Activated CD4-positive, alpha-beta T cell treated with anti-CD3 and anti-CD28 coated beads, Interleukin-2, Interleukin-6, amounts not matched to agents 100 ng/mL and 50 ng/mL, durations not matched to agents 16 hours and 8 hours (primary cell): ENCODE results near the gene ZNF85.
"Not testable (repeated sequence)": the region's sequence is repeated elsewhere in the genome, so short reads cannot be mapped to it uniquely, and the experiment has no call there.

Experiments used
- DNase-seq: peaks from one replicate; pipeline ENCODE4 v3.0.0-alpha.2; 2020

The ZNF85 gene

DNA sequence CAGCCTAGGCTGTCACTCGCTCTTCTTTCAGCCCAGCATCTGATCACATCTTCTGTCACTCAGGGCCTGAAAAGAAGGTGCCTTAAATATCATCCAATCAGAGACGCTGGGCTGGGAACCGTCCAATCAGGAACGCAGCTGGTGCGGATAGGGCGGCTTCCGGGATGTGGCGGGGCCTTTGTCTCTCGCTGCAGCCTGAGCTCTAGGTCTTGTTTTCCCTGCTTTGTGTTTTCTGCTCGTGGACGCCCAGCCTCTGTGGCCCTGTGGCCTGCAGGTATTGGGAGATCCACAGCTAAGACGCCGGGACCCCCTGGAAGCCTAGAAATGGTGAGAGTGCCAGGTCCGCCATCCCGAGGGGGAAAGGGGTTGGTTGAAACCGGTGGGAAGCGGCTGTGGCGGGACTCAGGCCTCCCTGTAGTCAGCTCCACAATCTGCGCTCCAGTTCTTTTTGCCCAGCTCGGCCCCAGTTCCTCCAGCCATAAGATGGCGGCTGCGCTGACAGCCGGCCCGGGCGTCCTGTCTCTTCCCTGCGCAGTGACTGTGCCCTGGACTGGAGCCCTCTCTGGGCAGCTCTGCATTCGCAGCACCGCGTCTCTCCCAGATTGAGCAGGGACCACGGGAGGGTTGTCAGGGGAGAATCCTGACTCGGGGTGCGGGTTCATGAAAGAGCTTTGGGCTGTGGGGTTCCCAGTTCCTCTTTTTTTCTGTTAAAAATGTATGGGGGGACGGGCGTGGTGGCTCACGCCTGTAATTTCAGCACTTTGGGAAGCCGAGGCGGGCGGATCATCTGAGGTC is at the start of gene ZNF85:
TSS of gene ZNF85 (plus strand) at position 175 of the 795 bp plus-strand sequence. CDS start at position 325, 150 bp downstream.
- peak; percentile 93 for DNase-seq

DNA sequence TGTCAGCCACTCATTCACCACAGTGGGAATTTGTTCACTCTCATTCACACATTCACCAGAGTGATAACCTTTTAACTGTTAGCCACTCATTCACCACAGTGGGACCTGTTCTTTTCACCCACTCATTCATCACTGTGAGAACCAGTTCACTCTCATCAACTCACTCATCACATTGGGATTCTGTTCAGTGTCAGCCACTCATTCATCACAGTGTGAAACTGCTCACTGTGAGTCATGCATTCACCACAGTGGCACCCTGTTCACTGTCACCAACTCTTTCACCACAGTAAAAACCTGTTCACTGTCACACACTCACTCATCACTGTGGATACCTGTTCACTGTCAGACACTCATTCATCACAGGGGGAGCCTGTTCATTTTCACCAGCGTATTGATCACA is 43.5 kb upstream of the ZNF85 start:
- DNase-seq = no peak

DNA sequence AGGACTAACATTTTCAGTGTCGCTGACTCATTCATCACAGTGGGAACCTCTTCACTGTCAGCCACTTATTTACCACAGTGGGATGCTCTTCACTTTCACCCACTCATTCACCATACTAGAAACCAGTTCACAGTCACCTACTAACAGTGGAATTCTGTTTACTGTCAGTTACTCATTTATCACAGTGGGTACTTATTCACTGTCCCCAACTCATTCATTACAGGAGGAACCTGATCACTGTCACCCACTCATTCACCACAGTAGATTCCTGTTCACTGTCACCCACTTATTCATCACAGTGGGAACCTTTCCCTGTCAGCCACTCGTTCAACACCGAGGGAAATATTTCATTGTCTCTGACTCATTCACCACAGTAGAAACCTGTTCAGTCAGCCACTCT is 10.1 kb upstream of the ZNF85 start:
- no peak for DNase-seq

DNA sequence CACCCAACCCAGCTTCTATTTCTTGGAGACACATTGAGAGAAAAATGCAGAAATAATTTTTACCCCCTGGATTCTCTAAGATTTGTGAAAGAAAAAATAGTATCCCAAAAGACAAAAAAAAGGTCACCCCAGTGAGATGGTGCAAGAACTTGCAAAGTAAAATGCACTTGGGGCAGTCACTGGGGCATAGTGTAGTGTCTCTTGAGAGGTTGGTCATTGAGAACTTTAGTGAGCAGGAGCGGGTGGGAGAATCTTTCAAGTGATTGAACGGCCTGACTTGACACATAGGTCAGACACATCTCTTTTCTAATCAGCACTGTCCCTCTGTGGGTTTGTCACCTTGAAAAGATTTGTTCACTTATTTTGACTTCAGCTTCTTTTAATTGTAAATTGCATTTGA is 2.4 kb downstream of the ZNF85 start:
- DNase-seq = no peak

DNA sequence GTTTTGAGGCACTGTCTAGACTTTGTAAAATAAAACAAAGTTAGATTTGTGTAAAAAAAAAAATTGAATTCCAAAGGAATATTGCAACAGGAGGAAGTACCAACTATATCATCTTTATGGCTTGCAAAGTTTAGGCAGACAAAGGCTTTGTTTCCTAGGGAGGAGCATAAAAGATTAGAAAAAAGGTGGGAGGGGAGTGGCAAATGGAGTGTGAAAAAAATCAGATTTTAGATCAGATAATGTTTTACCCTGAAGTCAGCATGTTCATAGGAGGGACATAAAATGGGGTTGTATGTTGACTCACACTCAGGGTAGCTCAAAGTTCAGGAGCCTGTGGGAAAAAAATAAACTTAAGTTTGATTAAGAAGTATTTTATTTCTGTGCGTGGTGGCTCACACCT is 3.7 kb downstream of the ZNF85 start:
- DNase-seq = no peak

DNA sequence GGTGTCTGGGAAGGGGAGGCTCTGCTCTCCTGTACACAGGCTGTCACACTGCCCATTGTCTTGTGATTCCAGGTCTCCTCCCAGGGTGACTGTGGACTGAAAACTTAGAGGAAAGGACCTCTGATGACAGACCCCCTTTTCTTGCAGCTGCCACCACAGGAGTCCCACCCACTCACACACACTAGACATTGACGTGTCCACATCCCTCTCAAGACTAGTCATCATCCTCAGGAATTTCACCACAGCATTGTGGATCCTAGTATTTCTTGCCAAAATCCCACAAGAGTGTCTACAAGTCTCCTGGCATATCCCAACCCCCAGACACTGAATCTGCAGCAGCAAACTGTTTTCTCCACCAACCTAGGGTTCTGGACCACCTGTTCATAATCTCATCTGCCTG is 5.3 kb downstream of the ZNF85 start:
- no peak for DNase-seq

DNA sequence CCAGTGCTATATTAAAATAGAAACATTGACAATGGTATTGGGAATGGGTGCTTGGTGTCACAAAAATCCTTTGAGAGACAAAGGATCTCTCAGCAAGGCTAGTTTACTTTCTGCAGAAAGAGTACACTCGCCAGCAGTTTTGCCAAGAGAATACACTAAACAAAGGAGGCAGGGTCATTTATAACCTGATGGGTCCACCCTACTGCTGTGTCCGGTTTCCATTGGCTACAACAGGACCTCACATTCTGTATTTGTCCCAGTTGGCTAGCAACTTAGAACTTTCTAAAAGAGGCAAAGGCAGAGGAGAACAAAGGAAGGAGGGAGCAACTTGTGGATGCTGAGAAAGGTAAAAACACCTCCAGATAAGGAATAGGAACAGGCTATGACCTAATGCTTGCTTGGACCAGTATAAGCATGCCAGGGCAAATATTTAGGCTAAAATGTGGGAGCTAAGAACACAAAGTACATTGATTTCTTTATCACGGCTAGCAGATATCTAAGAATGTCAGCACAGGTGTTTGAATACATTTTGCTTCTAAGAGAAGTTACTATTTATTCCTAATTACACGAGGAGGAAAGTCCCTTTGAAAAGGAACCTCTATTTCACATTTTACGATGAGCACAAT is 13.4 kb downstream of the ZNF85 start:
- not testable (repeated sequence) for DNase-seq

DNA sequence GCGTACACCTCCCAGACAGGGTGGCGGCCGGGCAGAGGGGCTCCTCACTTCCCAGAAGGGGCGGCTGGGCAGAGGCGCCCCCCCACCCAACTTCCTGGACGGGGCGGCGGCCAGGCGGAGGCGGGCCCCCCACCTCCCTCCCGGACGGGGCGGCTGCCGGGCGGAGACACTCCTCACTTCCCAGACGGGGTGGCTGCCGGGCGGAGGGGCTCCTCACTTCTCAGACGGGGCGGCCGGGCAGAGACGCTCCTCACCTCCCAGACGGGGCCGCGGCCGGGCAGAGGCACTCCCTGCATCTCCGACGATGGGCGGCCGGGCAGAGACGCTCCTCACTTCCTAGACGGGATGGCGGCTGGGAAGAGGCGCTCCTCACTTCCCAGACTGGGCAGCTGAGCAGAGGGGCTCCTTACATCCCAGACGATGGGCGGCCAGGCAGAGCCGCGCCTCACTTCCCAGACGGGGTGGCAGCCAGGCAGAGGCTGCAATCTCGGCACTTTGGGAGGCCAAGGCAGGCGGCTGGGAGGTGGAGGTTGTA is 29.6 kb downstream of the ZNF85 start:
- DNase-seq = not testable (repeated sequence)

DNA sequence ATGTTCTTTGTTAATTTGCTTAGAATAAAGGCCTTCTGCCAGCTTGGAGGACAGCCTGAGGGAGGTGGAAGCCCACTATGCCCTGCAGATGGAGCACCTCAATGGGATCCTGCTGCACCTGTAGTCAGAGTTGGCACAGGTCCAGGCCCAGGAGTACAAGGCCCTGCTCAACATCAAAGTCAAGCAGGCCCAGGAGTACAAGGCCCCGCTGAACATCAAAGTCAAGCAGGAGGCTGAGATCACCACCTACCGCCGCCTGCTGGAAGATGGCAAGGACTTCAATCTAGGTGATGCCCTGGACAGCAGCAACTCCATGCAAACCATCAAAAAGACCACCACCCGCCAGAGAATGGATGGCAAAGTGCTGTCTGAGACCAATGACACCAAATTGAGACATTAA is 41.7 kb downstream of the ZNF85 start:
- DNase-seq = no peak

DNA sequence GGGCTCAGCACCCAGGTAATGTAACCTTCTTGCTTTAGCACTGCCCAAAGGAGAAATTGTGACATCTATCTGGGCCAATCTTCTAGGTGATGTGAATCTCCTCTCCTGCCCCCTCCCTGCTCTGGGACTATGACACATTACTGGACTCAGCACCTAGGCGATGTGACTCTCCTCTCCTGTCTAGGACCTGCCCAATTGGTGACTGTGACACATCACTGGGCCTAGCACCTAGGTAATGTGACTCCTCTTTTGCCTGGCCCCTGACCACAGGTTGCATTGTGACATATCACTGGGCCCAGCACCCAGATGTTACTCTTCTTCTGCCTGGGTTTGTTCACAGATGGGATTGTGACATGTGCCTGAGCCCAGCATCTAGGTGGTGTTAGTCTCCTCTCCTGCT is 45.0 kb downstream of the ZNF85 start:
- DNase-seq = no peak

DNA sequence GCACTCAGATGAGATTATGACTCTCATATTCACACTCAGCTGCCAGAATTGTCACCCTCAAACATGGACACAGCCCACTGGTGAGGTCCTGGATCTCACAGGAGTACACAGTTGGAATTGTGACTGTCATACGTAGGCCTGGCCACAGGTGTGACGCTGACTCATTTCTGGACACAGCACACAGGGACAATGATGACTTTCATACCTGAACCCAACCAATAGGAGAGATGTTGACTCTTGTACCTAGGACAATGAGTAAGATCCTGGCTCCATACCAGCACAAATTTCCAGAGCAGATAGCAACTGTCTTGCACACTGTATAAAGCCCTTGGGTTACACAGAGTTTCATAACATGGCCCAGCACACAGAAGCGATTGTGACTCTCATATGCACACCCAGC is 46.4 kb downstream of the ZNF85 start:
- no peak for DNase-seq

DNA sequence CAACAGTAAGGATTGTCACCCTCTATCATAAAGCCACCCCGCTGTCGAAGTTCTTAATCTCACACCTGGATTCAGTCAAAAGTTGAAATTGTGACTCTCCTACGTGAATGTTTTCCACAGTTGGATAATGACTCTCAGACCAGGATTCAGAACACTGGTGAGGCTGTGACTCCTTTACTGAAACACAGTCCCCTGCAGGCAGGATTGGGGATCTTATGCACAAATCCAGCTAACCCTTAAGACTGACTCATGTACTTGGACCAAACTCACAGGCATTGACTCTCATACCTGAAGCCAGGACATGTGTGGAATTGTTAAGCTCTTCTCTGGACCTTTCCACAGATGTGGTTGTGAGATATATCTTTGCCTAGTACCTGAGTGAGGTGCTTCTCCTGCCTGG is 46.8 kb downstream of the ZNF85 start:
- no peak for DNase-seq

DNA sequence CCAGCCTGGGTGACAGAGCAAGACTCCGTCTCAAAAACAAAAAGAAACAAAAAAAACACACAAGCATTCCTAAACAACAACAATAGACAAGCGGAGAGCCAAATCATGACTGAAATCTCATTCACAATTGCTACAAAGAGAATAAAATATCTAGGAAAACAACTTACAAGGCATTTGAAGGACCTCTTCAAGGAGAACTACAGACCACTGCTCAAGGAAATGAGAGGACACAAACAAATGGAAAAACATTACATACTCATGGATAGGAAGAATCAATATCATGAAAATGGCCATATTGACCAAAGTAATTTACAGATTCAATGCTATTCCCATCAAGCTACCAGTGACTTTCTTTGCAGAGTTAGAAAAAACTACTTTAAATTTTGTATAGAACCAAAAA is 69.7 kb downstream of the ZNF85 start:
- not testable (repeated sequence) for DNase-seq

DNA sequence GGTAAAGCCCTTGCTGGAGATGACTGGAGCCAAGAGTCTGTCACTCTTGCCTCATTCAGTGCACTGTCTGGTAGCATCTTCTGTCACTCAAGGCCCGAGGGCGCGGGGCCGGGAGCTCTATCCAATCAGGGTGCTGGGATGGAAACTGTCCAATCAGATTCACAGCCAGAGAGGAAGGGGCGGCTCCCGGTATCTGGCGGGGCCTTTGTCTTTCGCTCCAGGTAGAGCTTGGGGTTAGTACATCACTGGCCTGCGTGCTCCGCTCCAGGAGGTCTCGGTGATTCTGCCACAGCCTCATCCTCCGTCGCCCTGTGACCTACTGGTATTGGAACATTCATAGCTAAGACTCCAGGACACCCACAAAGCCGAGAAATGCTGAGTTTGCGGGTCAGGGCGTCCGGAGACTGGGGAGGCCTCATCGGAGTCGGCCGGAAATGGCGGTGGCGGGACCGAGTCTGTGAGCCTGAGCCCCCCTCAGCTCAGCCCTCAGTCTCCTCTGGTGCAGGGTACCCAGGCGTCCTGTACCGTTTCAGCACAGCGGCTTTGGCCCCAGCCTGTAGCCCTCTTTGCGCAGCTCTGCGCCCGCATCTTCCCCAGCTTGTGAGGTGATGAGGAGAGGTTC is 76.8 kb downstream of the ZNF85 start:
- DNase-seq = peak; percentile 93
